ENCODE results near the gene MMP24OS. TPM values are rescaled to one million over a fixed set of nuclear protein-coding genes. Genes with fewer than 3 reads are reported as not detected.

Gene MMP24OS
- total RNA-seq, 5 donors from 2014 or later (not counting 1 experiment from before 2014, with no cell fraction given): 59.5 to 95.5 (median 72.0) TPM

DNA sequence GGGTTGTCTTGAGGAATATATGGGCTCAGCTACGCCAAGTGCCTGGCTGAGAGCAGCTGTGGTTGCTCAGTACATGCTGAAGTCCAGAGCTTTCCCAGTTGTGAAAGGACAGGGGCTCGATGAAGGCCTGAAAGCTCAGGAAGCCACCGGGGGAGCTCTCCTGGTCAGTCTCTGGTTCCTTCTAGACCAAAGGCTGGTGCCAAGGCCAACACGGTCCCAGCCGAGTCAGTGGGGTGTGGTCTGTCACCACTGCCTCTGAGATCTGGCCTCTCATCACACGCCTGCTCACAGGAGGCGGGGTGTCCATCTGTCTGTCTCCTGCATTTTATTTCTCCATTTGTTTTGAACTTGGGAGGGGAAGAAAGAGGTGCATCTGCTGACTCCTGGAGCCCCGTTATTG, 19.2 kb upstream of the MMP24OS start:
- CTCF ChIA-PET: no interaction called here
- DNase-seq: no peak

DNA sequence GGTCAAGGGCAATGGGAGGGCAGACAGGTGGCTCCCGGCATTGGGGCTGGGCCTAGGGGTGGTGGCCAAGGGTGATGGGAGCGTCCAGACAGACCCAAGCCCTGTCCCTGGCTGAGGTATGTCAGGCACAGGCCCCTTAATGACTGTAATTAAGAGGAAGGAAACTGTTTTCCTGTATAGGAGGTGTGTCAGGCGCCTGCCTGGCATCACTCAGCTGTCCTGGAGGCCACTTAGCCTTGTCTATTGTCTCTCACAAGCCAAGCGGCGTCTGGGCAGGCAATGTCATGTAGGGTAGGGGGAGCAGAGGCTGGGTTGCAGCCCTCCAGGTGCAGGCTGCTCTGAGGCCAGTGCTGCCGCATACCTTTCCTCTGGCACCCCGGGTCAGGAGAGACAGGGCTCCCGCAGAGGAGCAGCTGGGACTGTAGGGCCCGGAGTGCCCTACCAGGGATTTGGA, 18.2 kb upstream of the MMP24OS start:
- H3K4me1 Mint-ChIP-seq: no peaks in the 10 kb centered on the region
- no peak overlapping the region for H3K4me3 ChIP-seq (ENCODE audit: control insufficient read depth in 1 of 2, extremely low read depth in 1 of 2, low read length in 1 of 2)
- H3K27ac ChIP-seq (ENCODE audit: low read length): no peak overlapping the region
- no peak for ATAC-seq (replicated peaks in 1 of 4)
- H3K9me3 ChIP-seq: no peaks in the 10 kb centered on the region
- H3K4me3 Mint-ChIP-seq: no peak overlapping the region
- peaks cover 0 to 30% of the 10 kb centered on the region in 2 experiments for H3K27me3 ChIP-seq (replicated peaks in 1 of 2; ENCODE audit: control insufficient read depth in 2 of 2, extremely low read depth in 1 of 2, insufficient read depth in 2 of 2, low read length in 1 of 2)
- 67% methylated on average over 7 of the region's 9 CpGs for WGBS (ENCODE audit: insufficient coverage)
- ChIA-PET POLR2A (no interaction called here), CTCF (no interaction called here)
- H3K9me3 Mint-ChIP-seq: no peaks in the 10 kb centered on the region
- H3K27me3 Mint-ChIP-seq: peaks cover 4 to 12% of the 10 kb centered on the region in 2 donors
- H3K36me3 ChIP-seq (ENCODE audit: control insufficient read depth in 2 of 2, extremely low read depth in 1 of 2, insufficient read depth in 1 of 2, low read length in 1 of 2): no peaks in the 10 kb centered on the region
- DNase-seq: no peak
- no peaks in the 10 kb centered on the region for H3K4me1 ChIP-seq (ENCODE audit: control insufficient read depth in 1 of 2, extremely low read depth in 1 of 2, insufficient read depth in 2 of 2, low read length in 2 of 2)
- H3K27ac Mint-ChIP-seq: no peak overlapping the region
- no peaks in the 10 kb centered on the region for H3K36me3 Mint-ChIP-seq

More for the DNA sequence above, 19.2 kb upstream of the MMP24OS start:
- Histone ChIP-seq H3K4me3 (ENCODE audit: control insufficient read depth in 1 of 2, extremely low read depth in 1 of 2, low read length in 1 of 2) (no peak overlapping the region), H3K9me3 (no peaks in the 10 kb centered on the region), H3K36me3 (ENCODE audit: control insufficient read depth in 2 of 2, extremely low read depth in 1 of 2, insufficient read depth in 1 of 2, low read length in 1 of 2) (no peaks in the 10 kb centered on the region), H3K27ac (ENCODE audit: low read length) (no peak overlapping the region), H3K4me1 (ENCODE audit: control insufficient read depth in 1 of 2, extremely low read depth in 1 of 2, insufficient read depth in 2 of 2, low read length in 2 of 2) (no peaks in the 10 kb centered on the region), H3K27me3 (replicated peaks in 1 of 2; ENCODE audit: control insufficient read depth in 2 of 2, extremely low read depth in 1 of 2, insufficient read depth in 2 of 2, low read length in 1 of 2) (peaks cover 0 to 28% of the 10 kb centered on the region in 2 experiments)
- POLR2A ChIA-PET: no interaction called here
- 80% methylated on average over 5 of the region's 8 CpGs for WGBS (ENCODE audit: insufficient coverage)
- Mint-ChIP-seq H3K36me3 (no peaks in the 10 kb centered on the region), H3K27me3 (peaks cover 4 to 12% of the 10 kb centered on the region in 2 donors), H3K9me3 (no peaks in the 10 kb centered on the region), H3K4me3 (no peak overlapping the region), H3K4me1 (no peaks in the 10 kb centered on the region), H3K27ac (no peak overlapping the region)
- no peak for ATAC-seq (replicated peaks in 1 of 4)

DNA sequence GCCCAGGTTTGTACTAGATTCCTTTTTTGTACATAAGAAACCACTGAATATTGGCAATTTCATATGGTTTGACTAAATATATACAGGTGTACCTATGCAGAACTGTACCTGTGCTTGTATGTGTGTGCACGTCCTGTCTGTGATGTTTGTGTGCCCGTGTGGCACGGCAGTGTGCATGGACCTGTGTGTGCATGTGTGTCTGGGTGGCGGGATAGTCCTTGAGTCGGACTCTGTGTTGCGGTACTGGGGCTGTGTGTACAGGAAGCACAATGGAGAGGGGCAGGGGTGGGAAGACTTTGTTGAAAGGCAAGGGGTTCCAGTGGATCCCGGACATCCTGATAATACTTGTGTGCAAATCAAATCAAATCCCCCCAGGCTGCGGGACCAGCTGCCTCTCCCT, 17.8 kb upstream of the MMP24OS start:
- no peaks in the 10 kb centered on the region for H3K9me3 ChIP-seq
- H3K27ac ChIP-seq (ENCODE audit: low read length): no peak overlapping the region
- Mint-ChIP-seq H3K4me3 (no peak overlapping the region), H3K27ac (no peak overlapping the region), H3K9me3 (no peaks in the 10 kb centered on the region), H3K27me3 (peaks cover 4 to 12% of the 10 kb centered on the region in 2 donors), H3K4me1 (no peaks in the 10 kb centered on the region), H3K36me3 (no peaks in the 10 kb centered on the region)
- no peak overlapping the region for H3K4me3 ChIP-seq (ENCODE audit: control insufficient read depth in 1 of 2, extremely low read depth in 1 of 2, low read length in 1 of 2)
- WGBS (ENCODE audit: insufficient coverage): 85% methylated on average over 5 of the region's 8 CpGs
- peaks cover 0 to 30% of the 10 kb centered on the region in 2 experiments for H3K27me3 ChIP-seq (replicated peaks in 1 of 2; ENCODE audit: control insufficient read depth in 2 of 2, extremely low read depth in 1 of 2, insufficient read depth in 2 of 2, low read length in 1 of 2)
- ATAC-seq (replicated peaks in 1 of 4): no peak
- no peaks in the 10 kb centered on the region for H3K36me3 ChIP-seq (ENCODE audit: control insufficient read depth in 2 of 2, extremely low read depth in 1 of 2, insufficient read depth in 1 of 2, low read length in 1 of 2)
- ChIA-PET CTCF (interaction anchor here in 1 of 2 donors (0.6 kb wide), 1 partner anchor 215 kb away, joined by 4 read pairs; no protein-coding TSS in a partner anchor), POLR2A (interaction anchor here in 1 of 2 donors (0.5 kb wide), 1 partner anchor 11 kb away, joined by 11 read pairs; the partner anchor contains the start of gene EIF6)
- no peaks in the 10 kb centered on the region for H3K4me1 ChIP-seq (ENCODE audit: control insufficient read depth in 1 of 2, extremely low read depth in 1 of 2, insufficient read depth in 2 of 2, low read length in 2 of 2)
- no peak for DNase-seq

GRCh38 chr20:35295058-35295457, 17.1 kb upstream of the MMP24OS start:
- DNase-seq: no peak
- H3K27me3 Mint-ChIP-seq: peaks cover 4 to 12% of the 10 kb centered on the region in 2 donors

DNA sequence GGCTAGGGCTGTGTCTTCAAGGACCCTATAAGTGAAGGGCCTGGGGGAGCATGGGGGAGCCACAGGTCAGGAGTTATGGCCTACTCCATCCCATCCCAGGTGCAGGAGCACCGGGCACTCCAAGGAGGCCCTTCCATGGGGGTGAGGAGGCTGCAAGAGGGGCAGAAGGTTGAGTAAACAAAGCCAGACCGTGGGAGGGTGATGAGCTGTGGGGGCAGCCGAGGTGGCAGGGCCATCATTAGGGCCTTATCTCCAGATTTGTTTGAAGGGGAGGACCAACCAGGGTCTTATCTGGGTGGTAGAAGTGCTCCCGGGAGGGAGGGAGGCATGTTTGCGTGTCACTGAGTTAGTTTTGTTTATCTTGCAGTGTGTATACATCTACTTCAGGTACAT, 16.4 kb upstream of the MMP24OS start:
- POLR2A ChIA-PET: no interaction called here
- H3K36me3 ChIP-seq (ENCODE audit: control insufficient read depth in 2 of 2, extremely low read depth in 1 of 2, insufficient read depth in 1 of 2, low read length in 1 of 2): no peaks in the 10 kb centered on the region
- no peak for ATAC-seq (replicated peaks in 1 of 4)
- Mint-ChIP-seq H3K27ac (no peak overlapping the region), H3K27me3 (peaks cover 4 to 12% of the 10 kb centered on the region in 2 donors), H3K36me3 (no peaks in the 10 kb centered on the region), H3K4me1 (no peaks in the 10 kb centered on the region), H3K4me3 (no peak overlapping the region), H3K9me3 (no peaks in the 10 kb centered on the region)
- H3K27me3 ChIP-seq (replicated peaks in 1 of 2; ENCODE audit: control insufficient read depth in 2 of 2, extremely low read depth in 1 of 2, insufficient read depth in 2 of 2, low read length in 1 of 2): peaks cover 0 to 30% of the 10 kb centered on the region in 2 experiments
- H3K27ac ChIP-seq (ENCODE audit: low read length): no peak overlapping the region
- no peaks in the 10 kb centered on the region for H3K9me3 ChIP-seq
- H3K4me3 ChIP-seq (ENCODE audit: control insufficient read depth in 1 of 2, extremely low read depth in 1 of 2, low read length in 1 of 2): no peak overlapping the region
- CTCF ChIA-PET: no interaction called here
- H3K4me1 ChIP-seq (ENCODE audit: control insufficient read depth in 1 of 2, extremely low read depth in 1 of 2, insufficient read depth in 2 of 2, low read length in 2 of 2): no peaks in the 10 kb centered on the region
- WGBS (ENCODE audit: insufficient coverage): 53% methylated on average over 2 of the region's 5 CpGs
- no peak for DNase-seq

More at GRCh38 chr20:35295058-35295457, 17.1 kb upstream of the MMP24OS start:
- no peak overlapping the region for H3K4me3 ChIP-seq (ENCODE audit: control insufficient read depth in 1 of 2, extremely low read depth in 1 of 2, low read length in 1 of 2)
- Mint-ChIP-seq H3K27ac (no peak overlapping the region), H3K4me3 (no peak overlapping the region), H3K4me1 (no peaks in the 10 kb centered on the region), H3K9me3 (no peaks in the 10 kb centered on the region), H3K36me3 (no peaks in the 10 kb centered on the region)
- H3K4me1 ChIP-seq (ENCODE audit: control insufficient read depth in 1 of 2, extremely low read depth in 1 of 2, insufficient read depth in 2 of 2, low read length in 2 of 2): no peaks in the 10 kb centered on the region
- POLR2A ChIA-PET: interaction anchor here in 1 of 2 donors (0.5 kb wide), 1 partner anchor 10 kb away, joined by 11 read pairs; the partner anchor contains the start of gene EIF6
- peaks cover 0 to 30% of the 10 kb centered on the region in 2 experiments for H3K27me3 ChIP-seq (replicated peaks in 1 of 2; ENCODE audit: control insufficient read depth in 2 of 2, extremely low read depth in 1 of 2, insufficient read depth in 2 of 2, low read length in 1 of 2)
- CTCF ChIA-PET: interaction anchor here (0.6 kb wide), 2 partner anchors 216 to 321 kb away, joined by 3 to 4 read pairs; partner anchors contain the start of gene SPAG4 (in 1 of the 2)
- WGBS (ENCODE audit: insufficient coverage): 60% methylated on average over 6 of the region's 8 CpGs
- no peaks in the 10 kb centered on the region for H3K36me3 ChIP-seq (ENCODE audit: control insufficient read depth in 2 of 2, extremely low read depth in 1 of 2, insufficient read depth in 1 of 2, low read length in 1 of 2)
- no peaks in the 10 kb centered on the region for H3K9me3 ChIP-seq
- no peak overlapping the region for H3K27ac ChIP-seq (ENCODE audit: low read length)
- no peak for ATAC-seq (replicated peaks in 1 of 4)

DNA sequence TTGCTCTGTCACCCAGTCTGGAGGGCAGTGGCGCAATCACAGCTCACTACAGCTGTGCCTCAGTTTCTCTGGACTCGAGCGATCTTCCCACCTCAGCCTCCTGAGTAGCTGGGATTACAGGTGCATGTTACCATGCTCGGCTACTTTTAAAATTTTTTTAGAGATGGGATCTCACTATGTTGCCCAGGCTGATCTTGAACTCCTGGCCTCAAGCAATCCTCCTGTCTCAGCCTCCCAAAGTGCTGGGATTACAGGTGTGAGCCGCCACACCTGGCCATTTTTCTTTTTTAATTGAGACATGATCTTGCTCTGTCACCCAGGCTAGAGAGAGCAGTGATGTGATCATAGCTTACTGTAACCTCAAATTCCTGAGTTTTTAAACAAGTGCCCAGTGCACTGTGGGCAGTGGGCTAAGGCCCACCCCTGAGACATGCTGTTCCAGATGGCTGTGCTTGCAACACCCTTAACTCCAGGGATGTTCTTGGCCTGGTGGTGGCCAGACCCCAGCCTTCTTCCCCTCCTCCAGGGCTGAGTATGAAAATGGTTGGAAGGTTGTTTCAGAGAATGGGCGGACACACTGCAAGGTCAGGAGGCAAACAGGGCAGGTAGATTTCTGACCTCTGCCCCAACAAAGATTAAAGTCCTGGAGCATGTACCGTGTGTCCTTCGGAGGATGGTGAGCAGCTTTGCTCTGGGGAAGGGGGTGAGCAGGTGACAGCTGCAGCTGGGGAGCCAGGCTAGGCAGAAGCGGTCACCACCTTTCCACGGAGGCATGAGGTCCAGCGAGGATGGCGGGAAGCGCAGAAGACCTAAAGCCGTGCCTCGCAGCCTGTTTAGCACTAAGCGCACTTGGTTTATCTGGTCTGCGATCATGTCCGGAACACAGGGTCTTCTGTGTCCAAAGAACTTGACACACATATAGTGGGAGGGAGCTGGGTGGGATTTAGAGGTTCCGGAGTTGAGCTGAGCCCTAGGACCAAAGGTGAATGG, 15.7 kb upstream of the MMP24OS start:
- Mint-ChIP-seq H3K4me3 (no peak overlapping the region), H3K27me3 (peaks cover 4 to 12% of the 10 kb centered on the region in 2 donors), H3K27ac (no peak overlapping the region), H3K4me1 (no peaks in the 10 kb centered on the region), H3K9me3 (no peaks in the 10 kb centered on the region), H3K36me3 (no peaks in the 10 kb centered on the region)
- WGBS (ENCODE audit: insufficient coverage): 93% methylated on average over 18 of the region's 19 CpGs
- ChIA-PET CTCF (no interaction called here), POLR2A (no interaction called here)
- Histone ChIP-seq H3K4me3 (ENCODE audit: control insufficient read depth in 1 of 2, extremely low read depth in 1 of 2, low read length in 1 of 2) (no peak overlapping the region), H3K9me3 (no peaks in the 10 kb centered on the region), H3K27me3 (replicated peaks in 1 of 2; ENCODE audit: control insufficient read depth in 2 of 2, extremely low read depth in 1 of 2, insufficient read depth in 2 of 2, low read length in 1 of 2) (peaks cover 0 to 30% of the 10 kb centered on the region in 2 experiments), H3K4me1 (ENCODE audit: control insufficient read depth in 1 of 2, extremely low read depth in 1 of 2, insufficient read depth in 2 of 2, low read length in 2 of 2) (no peaks in the 10 kb centered on the region), H3K27ac (ENCODE audit: low read length) (no peak overlapping the region), H3K36me3 (ENCODE audit: control insufficient read depth in 2 of 2, extremely low read depth in 1 of 2, insufficient read depth in 1 of 2, low read length in 1 of 2) (no peaks in the 10 kb centered on the region)
- DNase-seq: no peak
- ATAC-seq (replicated peaks in 1 of 4): no peak
